NOMO-1 treated with dmso at 0.1 percent for 144 hours (cell line): ENCODE results near the gene SEC63.

ENCODE experiments used
- DNase-seq: peaks from one replicate; lab custom pipeline; 2025; ENCODE audit not compliant: unreplicated experiment; lab: John Stamatoyannopoulos, UW

SEC63 gene

GRCh38 chr6:107822176-107823046, 135.6 kb downstream of the SEC63 start:
- DNase-seq, result no peak

DNA sequence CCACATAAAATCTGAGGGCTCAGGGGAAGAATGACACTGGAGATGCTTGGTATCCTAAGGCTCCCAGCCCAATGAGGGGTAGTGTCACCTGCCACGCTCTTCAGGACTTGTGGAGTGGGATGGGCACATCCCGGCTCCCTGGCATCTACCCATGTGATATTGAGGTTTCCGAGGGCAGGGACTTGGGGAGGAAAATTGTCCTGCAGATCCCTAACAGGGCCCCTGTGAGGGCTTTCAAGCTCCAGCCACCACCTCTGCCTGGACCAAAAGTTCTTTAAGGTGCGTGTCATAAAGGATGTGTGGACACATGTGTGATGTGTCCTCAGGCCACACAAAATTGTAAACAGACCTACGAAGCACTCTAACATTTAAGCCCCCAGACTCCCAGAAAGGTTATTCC, 136.4 kb downstream of the SEC63 start:
- DNase-seq, result no peak

- peak; percentile 58 for DNase-seq
Measured at GRCh38 chr6:107820338-107821261, 137.4 kb downstream of the SEC63 start.

GRCh38 chr6:107819964-107820337, 138.1 kb downstream of the SEC63 start:
- DNase-seq, result no peak

GRCh38 chr6:107819217-107819616, 138.8 kb downstream of the SEC63 start:
- DNase-seq, result no peak

DNA sequence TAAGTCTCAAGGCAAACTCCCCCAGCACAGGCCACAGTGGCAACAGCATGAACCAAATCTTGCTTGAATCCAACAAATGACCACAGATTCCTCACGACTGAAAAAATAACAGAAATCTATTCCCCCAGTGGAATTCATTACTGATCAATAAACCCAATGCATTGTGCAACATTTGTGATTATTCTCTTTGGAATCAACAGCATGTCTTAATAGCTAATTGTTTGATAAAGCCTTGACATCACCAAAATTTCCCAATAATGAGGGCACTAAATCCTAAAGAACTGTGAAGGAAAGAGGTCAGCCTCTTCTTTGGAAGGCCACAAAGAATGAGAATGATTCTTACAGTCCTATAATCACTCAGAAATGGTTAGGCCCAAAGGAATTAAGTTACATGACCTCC, 139.7 kb downstream of the SEC63 start:
- DNase-seq, result no peak

GRCh38 chr6:107817784-107818183, 140.2 kb downstream of the SEC63 start:
- DNase-seq, result no peak
